Lung (tissue), 12 donors: Measurements from ENCODE around the gene SLC41A1. TPM values are rescaled to one million over a fixed set of nuclear protein-coding genes. Genes with fewer than 3 reads are reported as not detected.

ENCODE experiments used
- ATAC-seq: fragments of 200-7000 bp; cut with Tn5 transposase; one replicate; pipeline ENCODE4 v1.9.1; 2020; ENCODE audit warnings: moderate number of reproducible peaks; ENCODE audit not compliant: insufficient read depth, low FRiP score
- DNase-seq, 3 donors: peaks; one replicate each; pipeline ENCODE4 v3.0.0-alpha.2; 2013 to 2017
- H3K27ac ChIP-seq, 2 donors: one replicate each; pipeline ENCODE4 v1.5.1; 2013; ENCODE audit warnings: mild to moderate bottlenecking in 2 of 2, moderate library complexity in 2 of 2, control low read depth in 1 of 2, inconsistent platforms in 1 of 2, low read depth in 1 of 2, low read length in 1 of 2
- H3K27me3 ChIP-seq, 3 donors: one replicate each; pipeline ENCODE4 v1.5.1; 2013; ENCODE audit warnings: low read length in 2 of 3; ENCODE audit not compliant: control insufficient read depth in 3 of 3, insufficient read depth in 3 of 3
- H3K36me3 ChIP-seq, 4 donors: one replicate each; pipeline ENCODE4 v1.5.1; 2013; ENCODE audit warnings: low read length in 4 of 4, mild to moderate bottlenecking in 1 of 4, moderate library complexity in 1 of 4; ENCODE audit not compliant: control insufficient read depth in 4 of 4, insufficient read depth in 4 of 4
- H3K4me1 ChIP-seq, 5 donors: one replicate each; pipeline ENCODE4 v1.5.1; 2013; ENCODE audit warnings: low read length in 5 of 5, mild to moderate bottlenecking in 2 of 5, moderate library complexity in 1 of 5; ENCODE audit not compliant: control insufficient read depth in 5 of 5, insufficient read depth in 5 of 5
- H3K4me3 ChIP-seq: one replicate; pipeline ENCODE4 v1.5.1; 2013; ENCODE audit warnings: mild to moderate bottlenecking, control low read depth, moderate library complexity
- H3K9ac ChIP-seq, 2 donors: one replicate each; pipeline ENCODE4 v1.5.1; 2013; ENCODE audit warnings: low read length in 2 of 2, control low read depth in 1 of 2; ENCODE audit not compliant: insufficient read depth in 1 of 2
- H3K9me3 ChIP-seq, 4 donors: one replicate each; pipeline ENCODE4 v1.5.1; 2013; ENCODE audit warnings: low read length in 3 of 4, mild to moderate bottlenecking in 1 of 4, moderate library complexity in 1 of 4; ENCODE audit not compliant: control insufficient read depth in 4 of 4, insufficient read depth in 3 of 4
- CTCF ChIP-seq: IDR thresholded peaks from 2 replicates; pipeline ENCODE4 v1.5.1; 2012; ENCODE audit warnings: mild to moderate bottlenecking; ENCODE audit errors: control extremely low read depth, extremely low read depth
- WGBS, 2 donors: extraction: QIAGEN DNeasy Blood & Tissue Kit; methylation state at CpG; one replicate each; pipeline ENCODE4 v1.1.7; 2013; 5-methylcytosine and 5-hydroxymethylcytosine counted together
- polyA plus RNA-seq, 2 donors: library from polyadenylated mRNA; stranded (reverse); fragments of 200-250 nt; gene quantifications; one replicate each; pipeline ENCODE4 v1.2.1, GENCODE V29; 2013
- total RNA-seq, 2 donors: library from RNA; depleted of rRNA in 1 of 2; stranded (reverse); fragments of >200 nt in 1 of 2; gene quantifications; one replicate each; pipeline ENCODE4 v1.2.1, GENCODE V29; 2014 to 2021
- donor health status: control.
- donor health status: control.
- donor health status: Bipolar disorder and iron deficiency.
- donor health status: healthy.
- donor health status: DM: yes; HTN: yes; CAD: no.

Gene SLC41A1
- total and polyA plus RNA-seq, 4 donors = 11.8 to 26.9 (median 22.4) TPM

DNA sequence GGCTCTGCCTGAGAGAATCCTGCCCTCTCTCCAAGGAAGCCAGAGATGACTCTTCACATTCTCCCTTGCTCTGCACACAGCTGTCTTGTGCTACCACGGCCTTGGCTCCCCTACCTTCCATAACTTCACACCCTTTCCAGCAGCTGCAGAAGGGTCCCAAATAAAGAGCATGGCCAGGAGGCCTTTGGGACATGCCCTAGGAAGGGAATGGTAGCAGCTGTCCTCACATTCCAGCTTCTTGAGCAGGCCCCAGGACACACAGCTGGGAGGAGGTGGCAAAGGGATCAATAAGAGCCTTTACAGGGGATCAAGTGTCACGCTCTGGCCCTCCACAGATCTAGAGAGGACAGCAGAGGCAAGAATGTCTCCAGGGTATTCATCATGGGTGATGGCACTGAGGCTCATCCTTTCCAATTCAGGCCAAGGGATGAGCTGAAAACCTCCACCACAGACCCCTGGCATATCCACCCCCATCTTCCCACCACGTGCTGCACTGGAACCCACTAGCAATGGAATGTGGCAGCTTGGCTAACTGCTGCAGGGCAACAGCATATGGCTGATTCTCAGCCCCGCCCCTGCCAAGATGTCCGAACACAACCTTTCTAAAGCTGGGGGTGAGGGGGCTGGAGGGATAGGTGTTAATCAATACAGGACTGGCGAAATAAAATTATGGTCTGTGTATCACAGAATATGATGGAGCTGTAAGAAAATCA lies 19.9 kb downstream of the SLC41A1 start:
- no peaks in the 10 kb centered on the region for H3K9me3 ChIP-seq
- no peak overlapping the region for H3K27ac ChIP-seq
- no peak for TF ChIP-seq CTCF
- 65 to 85% methylated on average over 6 of the region's 6 CpGs for WGBS, 2 donors
- no peak overlapping the region for H3K9ac ChIP-seq
- H3K4me1 ChIP-seq = no peaks in the 10 kb centered on the region
- no peak for ATAC-seq
- H3K27me3 ChIP-seq = no peaks in the 10 kb centered on the region
- no peak overlapping the region for H3K4me3 ChIP-seq
- no peak for DNase-seq
- peaks cover 22 to 37% (median 28%) of the 10 kb centered on the region in 4 donors for H3K36me3 ChIP-seq

DNA sequence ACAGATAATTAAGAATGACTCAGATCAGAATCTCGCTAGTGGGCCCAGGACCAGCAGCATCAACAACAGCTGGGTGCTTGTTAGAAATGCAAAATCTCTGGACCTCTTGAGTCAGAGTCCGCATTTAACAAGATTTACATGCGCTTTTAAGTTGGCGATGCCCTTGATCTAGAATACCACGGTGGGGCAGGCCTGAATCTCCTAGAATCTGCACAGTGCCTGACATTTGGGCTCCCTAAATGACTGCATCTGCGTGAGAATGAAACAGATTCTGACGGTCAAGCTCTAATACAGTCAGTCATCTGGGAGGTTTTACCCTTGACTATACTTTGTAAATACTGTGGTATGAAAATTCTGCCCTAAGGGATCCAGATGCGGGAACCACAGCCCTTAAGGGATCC lies 20.5 kb downstream of the SLC41A1 start:
- no peak for TF ChIP-seq CTCF
- Histone ChIP-seq H3K9ac (no peak overlapping the region), H3K27ac (no peak overlapping the region), H3K4me1 (no peaks in the 10 kb centered on the region), H3K36me3 (peaks cover 17 to 33% (median 25%) of the 10 kb centered on the region in 4 donors), H3K4me3 (no peak overlapping the region), H3K9me3 (no peaks in the 10 kb centered on the region), H3K27me3 (no peaks in the 10 kb centered on the region)
- ATAC-seq (no peak), DNase-seq (no peak)
- 84 to 86% methylated on average over 8 of the region's 8 CpGs for WGBS, 2 donors

DNA sequence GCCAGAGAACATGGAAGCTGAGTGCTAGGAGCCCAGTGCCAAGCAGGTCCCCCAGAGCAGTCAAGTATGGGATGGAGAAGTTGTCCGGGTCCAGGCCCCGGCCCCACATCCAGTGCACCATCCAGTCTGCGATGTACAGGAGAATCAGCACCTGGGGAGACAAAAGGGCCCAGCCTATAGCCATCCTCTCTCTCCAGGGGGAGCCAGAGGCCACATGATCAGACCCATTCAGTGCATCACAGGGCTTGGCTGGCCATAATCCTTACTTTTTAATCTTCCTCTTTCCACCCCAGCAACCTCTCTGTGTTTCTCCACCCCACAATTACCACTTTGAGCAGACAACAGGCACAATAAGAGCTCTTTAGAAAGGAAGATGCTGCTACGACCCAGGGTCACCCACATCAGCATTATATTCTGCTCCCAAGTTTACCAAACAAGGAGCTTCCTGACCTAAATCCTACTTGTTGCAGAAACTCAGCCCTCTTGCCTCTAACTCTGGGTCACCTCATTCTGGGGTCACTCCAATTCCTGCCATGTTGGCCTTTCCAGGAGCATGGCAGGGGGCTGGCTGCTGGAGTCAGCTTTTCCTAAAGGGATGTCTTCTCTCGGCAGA lies 21.3 kb downstream of the SLC41A1 start:
- H3K9ac ChIP-seq = no peak overlapping the region
- DNase-seq = peak; percentile 55 to 65 (median 61)
- 66 to 77% methylated on average over 5 of the region's 5 CpGs for WGBS, 2 donors

More for the DNA sequence above, 21.3 kb downstream of the SLC41A1 start:
- Histone ChIP-seq H3K9me3 (no peaks in the 10 kb centered on the region), H3K36me3 (peaks cover 9 to 25% (median 18%) of the 10 kb centered on the region in 4 donors), H3K4me3 (no peak overlapping the region), H3K27me3 (no peaks in the 10 kb centered on the region), H3K4me1 (no peaks in the 10 kb centered on the region), H3K27ac (peak overlapping the region in 1 of 2 donors; percentile 32)
- peak; percentile 65 for TF ChIP-seq CTCF
- no peak for ATAC-seq
